HG02678 (cell line): ENCODE results near the gene KCNJ12.
"Not testable (repeated sequence)": the region's sequence is repeated elsewhere in the genome, so short reads cannot be mapped to it uniquely, and the experiment has no call there.

Experiments
- ATAC-seq: cut with Tn5 transposase; IDR thresholded peaks from one replicate; pipeline ENCODE4 v1.9.1; 2021; ENCODE audit warnings: mild to moderate bottlenecking, moderate library complexity; ENCODE audit not compliant: unreplicated experiment

The KCNJ12 gene

DNA sequence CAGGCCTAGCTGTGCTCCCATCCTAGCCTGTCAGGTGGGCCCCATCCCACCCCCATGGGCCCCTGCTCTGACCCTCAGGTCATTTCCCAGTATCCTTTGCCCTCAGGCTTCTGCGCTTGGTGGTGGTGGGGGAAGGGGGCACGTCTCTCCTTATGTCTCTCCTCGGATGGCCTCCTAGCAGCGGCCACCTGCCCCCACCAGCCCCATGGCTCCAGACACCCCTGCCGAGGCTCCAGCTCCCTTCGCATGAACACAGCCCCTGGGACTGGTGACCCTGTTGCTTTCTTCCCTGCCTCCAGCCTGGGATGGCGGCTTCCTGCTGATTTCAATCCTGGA is 27.3 kb upstream of the KCNJ12 start:
- ATAC-seq, result not testable (repeated sequence)

DNA sequence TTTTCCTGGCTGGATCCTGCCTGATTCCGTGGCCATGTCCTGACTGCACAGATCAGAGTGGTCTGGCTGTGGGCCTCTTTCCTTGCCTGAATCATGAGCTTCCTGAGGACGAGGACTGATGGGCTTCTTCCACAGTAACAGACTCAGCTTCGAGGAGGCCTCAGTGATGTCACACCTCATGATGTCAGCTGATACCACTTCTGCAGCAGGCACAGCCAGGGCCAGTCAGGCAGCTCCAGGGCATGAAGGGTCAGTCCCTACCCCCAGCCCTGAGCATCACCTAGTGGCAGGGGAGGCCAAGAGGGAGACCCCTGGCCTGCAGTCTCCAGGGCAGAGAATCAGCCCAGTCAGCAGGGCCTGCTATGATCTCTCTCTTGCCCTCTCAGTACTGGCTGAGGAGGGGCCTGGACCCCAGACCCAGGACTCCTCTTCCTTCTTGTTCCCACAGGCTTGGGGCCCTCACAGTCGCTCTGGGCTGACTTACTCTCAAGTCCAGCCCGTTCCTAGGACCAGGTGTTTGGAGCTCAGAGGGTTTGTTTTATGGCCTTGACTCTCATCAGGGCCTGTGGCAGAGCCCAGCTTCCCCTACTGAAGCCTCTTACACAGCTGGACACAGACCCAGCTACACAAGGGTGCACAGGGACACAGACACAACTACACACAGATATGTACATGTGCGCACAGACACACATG is 26.7 kb upstream of the KCNJ12 start:
- not testable (repeated sequence) for ATAC-seq

DNA sequence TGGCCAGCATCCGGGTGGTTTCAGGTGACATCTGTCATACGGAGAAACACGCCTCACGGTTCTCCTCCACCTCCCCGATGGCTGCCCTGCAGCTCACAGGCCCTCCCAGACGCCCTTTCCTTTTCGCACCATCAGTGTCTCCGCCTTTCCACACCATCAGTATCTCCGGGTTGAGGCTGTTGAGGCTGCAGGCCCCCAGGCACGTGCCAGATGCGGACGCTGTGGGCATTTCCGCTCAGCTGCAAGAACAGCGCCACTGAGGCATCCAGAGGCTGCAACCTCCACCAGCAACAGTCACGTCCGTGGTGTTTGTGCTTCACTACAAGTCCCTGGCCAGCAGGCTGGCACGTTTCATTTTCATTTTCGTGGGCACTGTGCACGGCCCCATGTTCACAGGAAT is 25.7 kb upstream of the KCNJ12 start:
- ATAC-seq, result not testable (repeated sequence)

DNA sequence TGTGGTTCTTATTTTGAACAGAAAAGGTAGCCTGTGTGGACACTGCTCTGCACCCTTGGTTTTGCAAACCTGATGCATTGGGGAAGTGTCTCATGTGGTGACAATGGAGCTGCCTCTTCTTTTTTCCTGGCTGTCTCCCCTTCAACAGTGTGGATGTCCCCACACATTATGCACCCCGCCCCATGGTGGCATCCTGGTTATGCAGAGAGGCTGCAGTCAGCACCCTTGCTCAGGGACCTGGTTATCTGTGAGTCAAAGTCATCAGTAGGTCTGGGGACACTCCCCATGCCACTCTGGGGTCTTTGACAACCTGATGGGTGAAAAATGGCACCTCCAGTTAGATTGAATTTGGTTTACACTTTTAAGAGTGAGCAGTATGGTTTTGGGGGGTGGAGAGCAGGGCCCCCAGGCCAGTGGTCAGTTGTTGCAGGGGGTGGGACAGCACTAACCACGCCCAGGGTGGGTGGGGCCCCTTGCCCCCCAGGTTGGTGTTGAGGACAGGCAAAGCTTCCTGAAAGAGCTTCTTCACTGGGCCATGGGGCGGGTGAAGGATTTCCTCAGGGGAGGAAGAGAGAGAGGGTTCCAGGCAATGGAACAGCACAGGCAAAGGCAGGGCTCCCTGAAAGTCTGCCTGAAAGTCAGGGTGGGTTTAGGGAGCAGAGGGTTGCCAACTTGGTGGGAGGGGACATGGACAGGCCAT is 24.6 kb upstream of the KCNJ12 start:
- no peak for ATAC-seq

DNA sequence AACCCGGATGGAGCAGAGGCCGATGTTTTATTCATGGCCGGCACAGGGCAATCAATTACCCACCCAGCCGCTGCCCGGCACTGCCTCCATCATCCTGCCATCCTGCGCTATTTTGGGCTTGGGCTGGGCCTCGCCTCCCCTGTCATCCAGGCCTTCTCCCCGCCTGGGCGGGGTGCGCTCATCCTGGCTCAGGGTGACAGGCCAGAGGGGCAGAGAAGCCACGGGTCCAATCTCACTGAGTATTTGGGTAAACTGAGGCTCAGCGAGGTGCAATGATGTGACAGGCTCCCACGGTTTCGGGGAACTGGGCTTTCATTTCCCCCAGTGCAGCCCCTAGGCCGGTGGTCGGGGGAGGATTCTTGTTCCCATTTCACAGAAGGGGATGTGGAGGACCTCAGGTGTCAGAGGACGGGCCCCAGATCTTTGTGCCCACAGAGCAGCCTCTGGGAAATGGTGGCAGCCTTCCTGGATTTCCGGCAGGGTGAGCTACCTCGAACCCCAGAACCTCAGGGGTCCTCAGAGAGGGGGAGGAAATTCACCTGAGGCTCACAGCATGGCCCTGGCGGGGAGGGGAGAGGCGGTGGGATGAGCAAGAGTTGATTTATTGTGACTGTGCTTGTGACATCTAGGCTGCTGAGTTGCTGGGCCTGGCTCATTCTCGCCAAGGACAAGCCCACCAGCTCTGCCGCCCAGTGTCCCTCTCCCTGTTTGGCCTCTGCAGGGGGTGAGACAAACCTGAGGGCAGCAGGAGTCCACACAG is 23.8 kb upstream of the KCNJ12 start:
- ATAC-seq, result no peak

DNA sequence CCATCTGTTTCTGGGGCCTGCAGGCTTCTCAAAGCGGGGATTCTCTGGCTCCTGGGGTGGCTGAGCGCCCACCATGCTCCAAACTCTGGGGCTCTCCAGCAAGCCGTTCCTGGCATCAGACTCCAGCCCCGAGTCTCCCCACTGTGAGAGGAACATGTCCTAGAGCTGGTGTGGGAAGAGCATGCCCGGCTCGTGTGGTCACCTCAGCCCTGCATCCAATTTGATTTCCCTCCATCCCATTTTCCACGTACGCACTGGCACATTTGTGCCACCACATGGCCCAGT is 23.2 kb upstream of the KCNJ12 start:
- ATAC-seq, result no peak

DNA sequence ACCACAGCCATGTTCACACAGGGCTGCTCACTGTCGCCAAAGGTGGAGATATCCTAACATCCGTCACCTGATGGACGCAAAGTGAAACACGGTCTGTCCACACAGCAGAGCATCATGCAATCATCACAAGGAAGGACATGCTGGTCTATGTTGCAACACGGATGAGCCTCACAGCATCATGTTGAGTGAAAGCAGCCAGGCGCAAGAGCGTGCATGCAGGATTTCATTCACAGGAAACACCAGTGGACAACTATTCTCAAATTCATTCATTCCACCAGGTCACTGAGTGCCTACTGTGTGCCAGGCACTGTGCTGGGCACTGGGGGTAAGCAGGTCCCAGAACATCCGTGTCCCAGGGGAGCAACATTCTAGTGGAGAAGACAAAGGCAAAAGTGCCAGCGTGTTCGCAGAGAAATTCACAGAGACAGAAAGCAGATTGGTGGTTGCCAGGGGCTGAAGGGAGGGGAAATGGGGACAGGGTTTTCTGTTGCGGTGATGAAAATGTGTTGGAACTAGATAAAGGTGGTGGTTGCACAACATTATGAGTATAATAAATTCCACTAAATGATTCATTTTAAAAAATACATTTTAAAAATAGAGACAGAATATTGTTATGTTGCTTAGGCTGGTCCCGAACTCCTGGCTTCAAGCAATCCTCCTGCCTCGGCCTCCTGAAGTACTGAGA is 22.7 kb upstream of the KCNJ12 start:
- ATAC-seq, result no peak

DNA sequence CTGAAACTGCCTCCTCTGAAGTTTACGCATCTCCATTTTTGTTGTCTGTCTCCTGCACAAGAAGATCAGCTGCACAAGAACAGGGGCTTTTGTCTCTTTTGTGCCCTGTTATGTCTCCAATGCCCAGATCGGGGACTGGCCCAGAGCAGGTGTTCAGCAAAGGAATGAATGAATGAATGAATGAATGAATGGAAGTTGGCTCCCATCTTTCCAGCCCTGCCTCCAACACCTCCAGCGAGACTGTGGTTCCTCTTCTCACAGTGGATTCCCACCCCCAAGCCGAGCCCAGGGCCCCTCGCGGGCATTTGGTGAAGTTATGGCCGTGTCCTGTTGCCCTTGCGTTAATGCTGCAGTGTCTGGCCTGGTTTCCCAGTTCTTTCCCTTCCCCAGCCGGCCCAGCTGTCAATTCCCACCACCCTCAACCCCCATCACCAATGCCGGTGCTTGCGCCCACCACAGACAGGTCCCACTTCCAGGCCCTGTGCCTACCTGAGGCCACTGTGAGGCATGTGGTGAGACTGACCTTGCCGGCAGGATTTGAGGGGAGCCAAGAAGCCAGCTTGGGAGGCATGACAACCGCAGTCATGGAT is 21.3 kb upstream of the KCNJ12 start:
- no peak for ATAC-seq

DNA sequence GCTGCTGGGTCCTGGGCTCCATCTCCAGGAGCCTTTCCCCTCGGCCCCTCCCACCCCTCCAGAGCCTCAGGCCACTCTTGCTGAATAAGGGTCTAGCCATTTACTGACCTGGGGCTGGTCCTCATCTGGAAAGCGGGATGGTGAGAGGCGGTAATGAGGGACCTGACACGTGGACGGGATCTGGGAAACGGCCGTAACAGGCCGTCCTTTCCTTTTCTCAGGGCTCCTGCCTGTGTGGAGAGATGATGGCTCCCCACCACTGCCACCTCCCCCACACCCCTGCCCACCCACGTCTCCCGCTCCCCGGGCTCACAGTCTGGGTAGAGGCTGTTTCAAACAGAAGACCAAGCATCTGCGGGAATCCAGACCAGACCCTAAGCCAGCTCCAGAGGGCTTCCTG is 20.6 kb upstream of the KCNJ12 start:
- ATAC-seq, result no peak

DNA sequence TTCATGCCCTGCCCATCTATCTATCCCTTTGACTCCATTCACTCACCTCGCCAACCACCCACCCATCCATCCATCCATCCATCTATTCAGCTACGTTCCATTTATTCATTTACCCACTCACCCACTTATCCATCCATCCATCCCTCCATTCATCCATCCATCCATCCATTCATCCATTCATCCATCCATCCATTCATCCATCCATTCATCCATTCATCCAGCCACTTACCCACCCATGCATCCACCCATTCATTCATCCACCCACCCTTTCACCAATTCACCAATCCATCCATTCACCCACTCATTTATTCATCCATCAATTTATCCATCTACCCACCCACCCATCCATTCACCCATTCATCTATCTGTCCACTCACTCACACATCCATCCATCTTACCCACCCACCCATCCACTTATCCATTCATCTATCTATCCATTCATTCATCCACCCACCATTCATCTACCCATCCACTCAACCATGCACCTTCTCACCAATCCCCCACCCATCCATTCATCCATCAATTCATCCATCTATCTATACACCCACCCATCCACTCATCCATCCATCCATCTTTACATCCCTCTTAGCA is 19.5 kb upstream of the KCNJ12 start:
- ATAC-seq, result no peak

DNA sequence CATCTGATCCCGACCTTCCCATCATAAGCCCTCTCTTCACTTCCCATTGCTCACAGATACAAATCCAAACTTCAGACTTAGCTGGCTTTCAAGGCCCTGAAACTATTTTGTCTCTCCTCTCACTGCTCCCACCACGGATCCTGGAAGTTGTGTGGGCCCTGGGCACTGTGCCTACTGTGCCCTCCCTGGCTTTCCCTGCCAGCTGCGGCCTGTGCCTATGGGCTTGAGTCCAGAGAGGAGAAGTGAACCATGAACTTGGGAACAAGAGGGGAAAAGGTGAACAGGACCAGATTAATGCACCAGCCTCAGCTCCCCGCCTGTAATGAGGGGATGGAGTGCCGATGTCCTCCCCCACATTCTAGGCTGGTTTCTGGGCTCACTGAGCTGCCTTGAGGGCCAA is 18.9 kb upstream of the KCNJ12 start:
- no peak for ATAC-seq

DNA sequence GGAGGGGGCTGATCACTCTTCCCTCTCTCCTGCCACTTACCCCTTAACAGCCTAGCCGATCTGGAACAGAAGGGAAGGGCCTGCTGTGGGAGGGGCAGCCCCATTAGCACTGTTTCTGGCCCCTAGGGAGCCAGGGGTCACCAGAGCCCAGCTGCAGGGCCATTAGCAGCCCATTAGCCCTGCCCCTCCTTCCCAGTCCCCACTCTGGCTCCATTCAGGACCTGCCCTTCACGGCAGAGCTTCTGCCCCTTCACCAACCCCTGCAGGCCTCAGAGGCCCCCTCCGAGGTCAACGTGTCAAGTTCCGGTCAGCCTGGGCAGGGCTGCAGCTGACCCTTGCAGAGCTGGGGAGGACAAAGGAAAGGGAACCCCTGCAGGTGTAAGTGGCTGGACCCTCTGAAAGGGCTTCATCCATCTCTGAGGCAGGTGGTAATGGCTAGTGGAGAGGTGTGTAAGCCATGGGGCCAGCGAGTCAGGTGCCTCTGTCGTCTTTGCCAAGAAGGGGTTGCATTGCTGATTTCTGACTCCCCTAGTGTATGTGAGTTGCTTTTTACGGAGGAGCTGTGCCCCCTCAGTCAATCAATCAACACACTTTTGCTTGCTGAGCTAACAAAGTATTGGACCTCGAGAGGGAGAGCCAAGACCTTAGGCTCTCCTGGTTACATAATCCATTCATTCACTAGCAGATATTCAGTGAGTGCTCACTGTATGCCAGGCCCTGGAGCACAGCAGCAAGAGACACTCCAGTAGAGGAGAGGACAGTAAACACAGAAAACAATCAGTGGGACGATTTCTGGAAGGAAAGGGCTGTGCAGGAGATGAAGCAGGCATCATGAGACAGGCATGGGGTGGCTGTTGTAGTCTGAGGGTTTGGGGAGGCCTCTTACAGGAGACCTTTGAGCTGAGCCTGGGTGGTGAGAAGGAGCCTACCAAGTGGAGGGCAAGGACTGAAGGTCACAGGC is 18.2 kb upstream of the KCNJ12 start:
- ATAC-seq, result no peak

DNA sequence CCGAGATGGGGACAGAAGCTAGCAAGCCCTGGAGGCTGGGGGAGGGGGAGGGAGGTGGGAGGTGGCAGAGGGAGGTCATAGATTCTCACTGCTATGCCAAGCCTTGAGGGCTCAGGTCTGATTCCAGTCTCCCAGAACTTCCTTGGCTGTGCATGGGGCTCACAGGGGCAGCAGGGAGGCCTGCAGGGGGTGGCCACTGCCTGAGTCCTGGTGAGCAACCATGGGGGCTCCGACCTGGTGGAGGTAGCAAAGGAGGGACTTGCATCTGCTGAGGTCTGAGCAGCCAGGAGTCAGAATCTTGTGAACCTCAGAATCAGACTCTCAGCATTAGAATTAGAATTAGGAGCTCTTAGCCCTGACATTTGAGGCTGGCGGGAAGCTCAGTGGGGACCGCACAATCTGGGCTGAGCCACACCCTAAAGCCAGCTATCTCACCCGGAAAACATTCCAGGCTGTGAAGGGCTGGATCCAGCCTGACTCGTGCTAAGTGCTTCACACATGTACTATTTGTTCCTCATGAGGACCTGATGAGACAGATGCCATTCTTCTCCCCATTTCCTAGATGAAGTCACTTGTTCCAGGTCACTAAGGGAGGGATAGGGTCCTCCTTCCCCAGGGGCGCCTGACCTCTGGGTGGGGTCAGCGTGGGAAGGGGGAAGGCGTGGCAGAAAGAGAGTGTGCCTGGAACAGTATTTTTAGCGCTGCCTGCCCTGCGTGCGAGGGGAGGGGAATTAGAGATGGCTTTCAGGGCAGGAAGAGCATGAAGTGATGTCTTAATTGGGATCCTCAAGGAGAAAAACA is 17.3 kb upstream of the KCNJ12 start:
- no peak for ATAC-seq

DNA sequence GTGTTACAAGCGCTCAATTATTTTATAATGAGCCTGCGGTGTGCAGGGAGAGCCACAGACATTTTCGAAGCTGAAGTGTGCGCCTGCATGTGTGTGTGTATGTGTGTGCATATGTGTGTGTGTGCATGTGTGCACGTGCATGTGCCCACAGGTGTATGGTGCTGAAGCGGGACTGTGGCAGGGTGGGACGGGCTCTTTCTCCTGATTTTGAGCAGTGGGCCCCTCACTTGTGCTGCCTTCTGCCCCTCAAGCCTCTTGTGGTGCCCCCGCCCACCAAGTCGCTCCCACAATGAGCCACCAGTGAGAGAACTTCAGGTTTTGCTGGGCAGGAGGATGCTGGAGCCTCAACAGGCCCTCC is 16.7 kb upstream of the KCNJ12 start:
- ATAC-seq, result no peak

DNA sequence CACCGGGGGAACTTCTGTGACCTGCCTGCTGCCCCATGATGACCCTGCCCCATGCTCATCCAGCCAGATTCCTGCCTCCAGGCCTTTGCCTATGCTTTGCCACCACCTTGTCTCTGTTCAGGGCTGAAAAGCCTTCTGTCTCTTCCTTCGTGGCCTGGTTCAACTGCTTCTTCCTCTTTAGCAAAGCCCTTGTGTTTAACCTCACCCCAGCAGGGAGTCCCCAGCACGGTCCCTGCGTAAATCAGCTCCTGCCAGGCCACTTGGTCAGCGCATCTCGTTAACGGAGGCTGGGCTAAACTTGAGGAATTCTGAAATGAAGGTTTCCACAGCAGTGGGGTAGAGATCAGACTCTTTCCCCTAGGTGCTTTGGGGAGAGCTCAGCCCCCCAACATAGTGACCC is 16.1 kb upstream of the KCNJ12 start:
- ATAC-seq, result no peak

DNA sequence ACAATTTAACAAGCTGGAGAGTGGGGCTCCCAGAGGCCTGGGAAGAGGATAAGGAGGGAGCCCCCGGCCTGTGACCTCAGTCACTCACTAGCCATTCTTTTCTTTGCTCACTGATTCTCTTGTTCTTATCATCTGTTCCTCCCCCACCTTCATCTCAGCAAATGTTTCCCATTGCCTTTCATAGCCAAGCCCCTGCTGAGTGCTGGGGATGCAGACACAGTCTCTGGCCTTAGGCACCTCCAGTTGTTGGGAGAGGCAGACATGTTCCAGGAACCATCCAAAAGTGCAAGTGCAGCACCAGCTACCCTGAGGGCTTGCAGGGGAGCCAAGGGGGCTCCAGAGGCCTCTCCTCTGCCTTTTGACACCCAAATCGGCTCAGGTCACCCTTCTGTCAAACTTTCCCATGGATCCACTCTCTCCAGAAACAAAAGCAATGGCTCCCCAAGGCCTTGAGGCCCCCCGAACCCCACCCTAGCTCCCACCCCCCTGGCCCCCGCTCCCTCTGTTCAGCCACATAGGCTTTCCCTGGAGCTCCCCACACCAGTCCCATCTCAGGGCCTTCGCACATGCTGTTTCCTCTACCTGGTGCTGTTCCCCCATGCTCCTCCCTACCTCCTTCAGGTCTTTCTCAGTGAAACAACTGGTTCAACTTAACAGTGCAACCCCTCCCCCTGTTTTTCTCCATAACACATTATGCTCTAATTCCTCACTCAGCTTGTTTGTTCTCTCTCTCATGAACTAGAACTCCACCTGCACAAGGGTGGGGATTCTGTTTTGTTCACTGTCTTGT is 14.9 kb upstream of the KCNJ12 start:
- ATAC-seq, result no peak

DNA sequence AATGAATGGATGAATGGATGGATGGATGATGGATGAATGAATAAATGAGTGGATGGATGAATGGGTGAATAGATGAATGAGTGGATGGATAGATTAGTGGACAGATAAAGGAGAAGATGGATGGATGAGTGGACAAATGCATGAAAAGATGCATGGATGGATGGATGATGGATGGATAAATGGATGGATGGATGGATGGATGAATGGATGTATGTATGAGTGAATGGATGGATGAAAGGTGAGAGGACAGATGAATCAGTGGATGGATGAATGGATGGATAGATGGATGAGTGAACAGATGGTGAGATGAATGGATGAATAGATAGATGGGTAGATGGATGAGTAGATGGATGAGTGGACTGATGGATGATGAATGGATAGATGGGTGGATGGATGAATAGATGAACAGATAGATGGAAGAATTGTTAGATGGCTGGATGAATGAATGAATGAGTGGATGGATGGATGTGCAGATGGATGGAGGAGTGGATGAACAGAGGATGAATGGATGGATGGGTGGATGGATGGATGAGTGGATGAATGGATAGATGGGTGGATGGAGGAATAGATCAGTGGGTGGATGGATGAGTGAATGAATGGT is 13.7 kb upstream of the KCNJ12 start:
- no peak for ATAC-seq
